HG03097 (cell line): Measurements from ENCODE around the gene RUFY4.

Experiments used
- ATAC-seq: cut with Tn5 transposase; IDR thresholded peaks from one replicate; pipeline ENCODE4 v1.9.1; 2021; ENCODE audit not compliant: unreplicated experiment, low FRiP score

Gene RUFY4

DNA sequence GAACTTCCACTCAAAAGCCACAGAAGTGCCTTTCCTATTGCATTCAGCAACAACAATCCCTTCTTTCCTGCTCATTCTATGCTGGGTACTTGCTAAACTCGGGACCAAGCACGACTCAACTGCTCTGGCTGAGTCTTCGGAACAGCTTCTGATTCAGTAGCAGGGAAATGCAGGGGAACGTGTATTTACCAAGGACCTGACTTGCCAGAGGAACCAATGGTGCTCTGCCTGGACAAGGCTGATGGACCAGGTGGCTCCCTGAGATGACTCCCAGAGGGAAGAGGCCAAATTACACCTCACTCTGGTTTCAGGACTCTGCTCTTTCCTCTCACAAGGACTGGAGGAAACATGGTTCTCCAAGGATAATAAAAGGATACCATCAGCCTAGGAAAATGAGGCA is 69.0 kb downstream of the RUFY4 start:
- no peak for ATAC-seq
